ENCODE data around the gene CTAGE1. TPM values are rescaled to one million over a fixed set of nuclear protein-coding genes. Genes with fewer than 3 reads are reported as not detected.
"Not testable (repeated sequence)": the region's sequence is repeated elsewhere in the genome, so short reads cannot be mapped to it uniquely, and the experiment has no call there.

The CTAGE1 gene
- polyA plus RNA-seq, 2 donors: not detected

- Histone ChIP-seq H3K9me3 (ENCODE audit: control insufficient read depth in 2 of 2, insufficient read depth in 1 of 2, low read depth in 1 of 2, low read length in 1 of 2) (no peaks in the 10 kb centered on the region), H3K27me3 (ENCODE audit: control insufficient read depth in 1 of 2, insufficient read depth in 2 of 2, low read length in 2 of 2) (no peaks in the 10 kb centered on the region), H3K36me3 (ENCODE audit: control insufficient read depth in 2 of 2, insufficient read depth in 2 of 2, low read length in 1 of 2) (no peaks in the 10 kb centered on the region), H3K4me3 (ENCODE audit: low read depth in 1 of 2, low read length in 2 of 2) (no peak overlapping the region), H3K4me1 (ENCODE audit: control insufficient read depth in 2 of 2, insufficient read depth in 2 of 2, low read length in 1 of 2) (no peaks in the 10 kb centered on the region), H3K27ac (ENCODE audit: low read depth in 2 of 2, low read length in 1 of 2) (no peak overlapping the region)
- 89 to 92% methylated on average over 3 of the region's 3 CpGs for WGBS, 2 donors
Observed at GRCh38 chr18:22455425-22456115, 37.9 kb upstream of the CTAGE1 start.

GRCh38 chr18:22453315-22453714 lies 35.6 kb upstream of the CTAGE1 start:
- Histone ChIP-seq H3K36me3 (ENCODE audit: control insufficient read depth in 2 of 2, insufficient read depth in 2 of 2, low read length in 1 of 2) (no peaks in the 10 kb centered on the region), H3K27me3 (ENCODE audit: control insufficient read depth in 1 of 2, insufficient read depth in 2 of 2, low read length in 2 of 2) (no peaks in the 10 kb centered on the region), H3K9me3 (ENCODE audit: control insufficient read depth in 2 of 2, insufficient read depth in 1 of 2, low read depth in 1 of 2, low read length in 1 of 2) (no peaks in the 10 kb centered on the region), H3K27ac (ENCODE audit: low read depth in 2 of 2, low read length in 1 of 2) (no peak overlapping the region), H3K4me1 (ENCODE audit: control insufficient read depth in 2 of 2, insufficient read depth in 2 of 2, low read length in 1 of 2) (no peaks in the 10 kb centered on the region), H3K4me3 (ENCODE audit: low read depth in 1 of 2, low read length in 2 of 2) (no peak overlapping the region)
- WGBS, 2 donors: 81 to 88% methylated on average over 5 of the region's 5 CpGs

GRCh38 chr18:22452226-22452668 lies 34.5 kb upstream of the CTAGE1 start:
- H3K27me3 ChIP-seq (ENCODE audit: control insufficient read depth in 1 of 2, insufficient read depth in 2 of 2, low read length in 2 of 2): no peaks in the 10 kb centered on the region
- no peaks in the 10 kb centered on the region for H3K9me3 ChIP-seq (ENCODE audit: control insufficient read depth in 2 of 2, insufficient read depth in 1 of 2, low read depth in 1 of 2, low read length in 1 of 2)
- no peak overlapping the region for H3K4me3 ChIP-seq (ENCODE audit: low read depth in 1 of 2, low read length in 2 of 2)
- H3K27ac ChIP-seq (ENCODE audit: low read depth in 2 of 2, low read length in 1 of 2): no peak overlapping the region
- 58 to 66% methylated on average over 8 of the region's 8 CpGs for WGBS, 2 donors
- no peaks in the 10 kb centered on the region for H3K36me3 ChIP-seq (ENCODE audit: control insufficient read depth in 2 of 2, insufficient read depth in 2 of 2, low read length in 1 of 2)
- H3K4me1 ChIP-seq (ENCODE audit: control insufficient read depth in 2 of 2, insufficient read depth in 2 of 2, low read length in 1 of 2): no peaks in the 10 kb centered on the region

GRCh38 chr18:22451796-22452195 lies 34.1 kb upstream of the CTAGE1 start:
- H3K4me1 ChIP-seq (ENCODE audit: control insufficient read depth in 2 of 2, insufficient read depth in 2 of 2, low read length in 1 of 2): no peaks in the 10 kb centered on the region
- no peaks in the 10 kb centered on the region for H3K27me3 ChIP-seq (ENCODE audit: control insufficient read depth in 1 of 2, insufficient read depth in 2 of 2, low read length in 2 of 2)
- H3K27ac ChIP-seq (ENCODE audit: low read depth in 2 of 2, low read length in 1 of 2): no peak overlapping the region
- WGBS, 2 donors: 38 to 40% methylated on average over 7 of the region's 7 CpGs
- H3K9me3 ChIP-seq (ENCODE audit: control insufficient read depth in 2 of 2, insufficient read depth in 1 of 2, low read depth in 1 of 2, low read length in 1 of 2): no peaks in the 10 kb centered on the region
- no peaks in the 10 kb centered on the region for H3K36me3 ChIP-seq (ENCODE audit: control insufficient read depth in 2 of 2, insufficient read depth in 2 of 2, low read length in 1 of 2)
- H3K4me3 ChIP-seq (ENCODE audit: low read depth in 1 of 2, low read length in 2 of 2): no peak overlapping the region

GRCh38 chr18:22450766-22451165 lies 33.1 kb upstream of the CTAGE1 start:
- H3K27me3 ChIP-seq (ENCODE audit: control insufficient read depth in 1 of 2, insufficient read depth in 2 of 2, low read length in 2 of 2); H3K4me3 ChIP-seq (ENCODE audit: low read depth in 1 of 2, low read length in 2 of 2); H3K9me3 ChIP-seq (ENCODE audit: control insufficient read depth in 2 of 2, insufficient read depth in 1 of 2, low read depth in 1 of 2, low read length in 1 of 2); H3K27ac ChIP-seq (ENCODE audit: low read depth in 2 of 2, low read length in 1 of 2); H3K36me3 ChIP-seq (ENCODE audit: control insufficient read depth in 2 of 2, insufficient read depth in 2 of 2, low read length in 1 of 2); H3K4me1 ChIP-seq (ENCODE audit: control insufficient read depth in 2 of 2, insufficient read depth in 2 of 2, low read length in 1 of 2): not testable (repeated sequence)
- WGBS, 2 donors: 95% methylated on average over 3 of the region's 3 CpGs

GRCh38 chr18:22450318-22450717 lies 32.6 kb upstream of the CTAGE1 start:
- not testable (repeated sequence) for H3K4me1 ChIP-seq (ENCODE audit: control insufficient read depth in 2 of 2, insufficient read depth in 2 of 2, low read length in 1 of 2); H3K4me3 ChIP-seq (ENCODE audit: low read depth in 1 of 2, low read length in 2 of 2); H3K27ac ChIP-seq (ENCODE audit: low read depth in 2 of 2, low read length in 1 of 2); H3K27me3 ChIP-seq (ENCODE audit: control insufficient read depth in 1 of 2, insufficient read depth in 2 of 2, low read length in 2 of 2); H3K9me3 ChIP-seq (ENCODE audit: control insufficient read depth in 2 of 2, insufficient read depth in 1 of 2, low read depth in 1 of 2, low read length in 1 of 2); H3K36me3 ChIP-seq (ENCODE audit: control insufficient read depth in 2 of 2, insufficient read depth in 2 of 2, low read length in 1 of 2)
- 30 to 31% methylated on average over 1 of the region's 1 CpG for WGBS, 2 donors

- not testable (repeated sequence) for H3K27me3 ChIP-seq (ENCODE audit: control insufficient read depth in 1 of 2, insufficient read depth in 2 of 2, low read length in 2 of 2); H3K36me3 ChIP-seq (ENCODE audit: control insufficient read depth in 2 of 2, insufficient read depth in 2 of 2, low read length in 1 of 2); H3K4me3 ChIP-seq (ENCODE audit: low read depth in 1 of 2, low read length in 2 of 2); H3K9me3 ChIP-seq (ENCODE audit: control insufficient read depth in 2 of 2, insufficient read depth in 1 of 2, low read depth in 1 of 2, low read length in 1 of 2); H3K4me1 ChIP-seq (ENCODE audit: control insufficient read depth in 2 of 2, insufficient read depth in 2 of 2, low read length in 1 of 2); H3K27ac ChIP-seq (ENCODE audit: low read depth in 2 of 2, low read length in 1 of 2)
Observed at GRCh38 chr18:22449753-22450152, 32.0 kb upstream of the CTAGE1 start.

- Histone ChIP-seq H3K9me3 (ENCODE audit: control insufficient read depth in 2 of 2, insufficient read depth in 1 of 2, low read depth in 1 of 2, low read length in 1 of 2) (no peaks in the 10 kb centered on the region), H3K27ac (ENCODE audit: low read depth in 2 of 2, low read length in 1 of 2) (no peak overlapping the region), H3K27me3 (ENCODE audit: control insufficient read depth in 1 of 2, insufficient read depth in 2 of 2, low read length in 2 of 2) (no peaks in the 10 kb centered on the region), H3K4me3 (ENCODE audit: low read depth in 1 of 2, low read length in 2 of 2) (no peak overlapping the region), H3K4me1 (ENCODE audit: control insufficient read depth in 2 of 2, insufficient read depth in 2 of 2, low read length in 1 of 2) (no peaks in the 10 kb centered on the region), H3K36me3 (ENCODE audit: control insufficient read depth in 2 of 2, insufficient read depth in 2 of 2, low read length in 1 of 2) (no peaks in the 10 kb centered on the region)
Observed at GRCh38 chr18:22448238-22448637, 30.5 kb upstream of the CTAGE1 start.

- Histone ChIP-seq H3K27me3 (ENCODE audit: control insufficient read depth in 1 of 2, insufficient read depth in 2 of 2, low read length in 2 of 2) (no peaks in the 10 kb centered on the region), H3K4me1 (ENCODE audit: control insufficient read depth in 2 of 2, insufficient read depth in 2 of 2, low read length in 1 of 2) (no peaks in the 10 kb centered on the region), H3K27ac (ENCODE audit: low read depth in 2 of 2, low read length in 1 of 2) (no peak overlapping the region), H3K4me3 (ENCODE audit: low read depth in 1 of 2, low read length in 2 of 2) (no peak overlapping the region), H3K36me3 (ENCODE audit: control insufficient read depth in 2 of 2, insufficient read depth in 2 of 2, low read length in 1 of 2) (no peaks in the 10 kb centered on the region), H3K9me3 (ENCODE audit: control insufficient read depth in 2 of 2, insufficient read depth in 1 of 2, low read depth in 1 of 2, low read length in 1 of 2) (no peaks in the 10 kb centered on the region)
- 34 to 49% methylated on average over 4 of the region's 4 CpGs for WGBS, 2 donors
Observed at GRCh38 chr18:22447792-22448191, 30.1 kb upstream of the CTAGE1 start.

GRCh38 chr18:22446911-22447310 lies 29.2 kb upstream of the CTAGE1 start:
- Histone ChIP-seq H3K4me3 (ENCODE audit: low read depth in 1 of 2, low read length in 2 of 2) (no peak overlapping the region), H3K27ac (ENCODE audit: low read depth in 2 of 2, low read length in 1 of 2) (no peak overlapping the region), H3K36me3 (ENCODE audit: control insufficient read depth in 2 of 2, insufficient read depth in 2 of 2, low read length in 1 of 2) (no peaks in the 10 kb centered on the region), H3K27me3 (ENCODE audit: control insufficient read depth in 1 of 2, insufficient read depth in 2 of 2, low read length in 2 of 2) (no peaks in the 10 kb centered on the region), H3K9me3 (ENCODE audit: control insufficient read depth in 2 of 2, insufficient read depth in 1 of 2, low read depth in 1 of 2, low read length in 1 of 2) (no peaks in the 10 kb centered on the region), H3K4me1 (ENCODE audit: control insufficient read depth in 2 of 2, insufficient read depth in 2 of 2, low read length in 1 of 2) (no peaks in the 10 kb centered on the region)
- whole genome bisulfite sequencing, 2 donors: 70 to 79% methylated on average over 4 of the region's 4 CpGs

Data from esophagus (tissue), 2 donors.